HG02981 (cell line): ENCODE measurements around the gene GYPC.

Source experiments
- ATAC-seq: cut with Tn5 transposase; IDR thresholded peaks from one replicate; pipeline ENCODE4 v1.9.1; 2021; ENCODE audit warnings: mild to moderate bottlenecking, moderate library complexity; ENCODE audit not compliant: unreplicated experiment

Gene GYPC

DNA sequence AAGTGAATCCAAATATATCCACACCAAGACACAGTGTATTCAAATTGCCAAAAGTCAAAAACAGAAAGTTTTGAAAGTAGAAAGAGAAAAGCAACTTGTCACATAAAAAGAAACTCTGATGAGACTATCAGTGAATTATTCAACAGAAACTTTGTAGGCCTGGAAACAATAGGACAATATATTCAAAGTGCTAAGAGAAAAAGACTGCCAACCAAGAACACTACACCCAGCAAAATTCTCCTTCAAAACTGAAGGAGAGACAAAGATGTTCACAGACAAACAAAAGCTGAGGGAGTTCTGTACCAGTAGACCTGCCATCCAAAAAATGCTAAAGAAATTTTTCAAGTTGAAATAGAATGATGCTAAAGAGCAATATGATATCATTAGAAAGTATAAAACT, 69.6 kb downstream of the GYPC start:
- no peak for ATAC-seq

DNA sequence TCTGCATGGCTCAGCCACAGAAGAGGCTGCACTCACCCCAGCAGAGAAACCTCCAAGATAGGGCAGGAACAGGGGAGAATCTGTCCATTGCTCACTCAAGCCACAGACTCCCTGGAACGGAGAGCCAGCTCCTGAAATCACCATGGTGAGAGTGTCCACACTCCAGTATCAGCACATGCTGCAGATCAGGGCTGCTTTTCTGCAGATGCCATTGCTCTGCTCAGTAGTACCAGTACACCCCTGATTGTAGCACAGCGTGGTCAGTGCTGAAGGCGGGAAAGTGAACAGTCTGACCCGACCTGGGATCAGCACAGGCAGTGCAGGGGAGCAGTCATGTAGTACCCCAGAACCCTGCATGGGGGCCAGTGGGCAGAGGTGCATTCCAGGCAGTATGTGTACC, 73.9 kb downstream of the GYPC start:
- ATAC-seq = no peak

DNA sequence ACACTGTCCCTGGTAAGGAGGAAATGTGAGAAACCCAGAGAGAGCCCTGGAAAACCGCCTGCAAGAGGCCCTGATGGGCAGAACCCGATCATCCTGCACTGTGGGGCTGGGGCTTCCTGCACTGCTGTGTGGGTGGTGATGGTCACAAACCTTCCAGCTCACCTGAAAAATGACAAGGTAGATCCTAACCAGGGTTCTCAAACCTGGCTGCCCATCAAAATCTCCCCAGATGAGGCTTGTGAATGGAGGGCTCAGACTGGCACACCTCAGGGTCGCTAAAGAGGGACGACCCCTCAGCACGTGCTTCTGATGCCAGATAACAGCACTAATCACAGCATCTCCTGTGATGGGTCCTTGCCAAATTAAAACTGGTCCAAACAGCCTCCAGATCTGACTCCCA, 74.7 kb downstream of the GYPC start:
- ATAC-seq = no peak

DNA sequence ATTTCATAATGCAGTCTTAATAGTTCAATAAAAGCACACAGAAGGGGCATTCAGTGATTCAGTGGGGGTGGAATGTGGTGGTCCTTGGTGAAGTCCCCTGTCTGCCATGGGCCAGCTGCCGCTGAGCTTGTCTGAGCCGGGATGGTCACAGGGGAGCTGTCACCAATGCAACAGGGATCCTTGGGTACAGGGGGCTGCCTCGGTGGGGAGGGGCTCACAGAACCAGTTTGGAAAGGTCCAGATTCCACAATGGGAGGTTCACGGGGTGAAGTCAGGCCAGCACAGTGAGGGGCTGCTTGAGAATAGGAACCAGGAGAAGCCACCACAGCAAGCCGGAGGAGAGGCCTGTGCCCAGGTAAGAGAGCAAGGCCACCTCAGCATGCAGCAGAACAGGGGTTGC, 75.4 kb downstream of the GYPC start:
- ATAC-seq = no peak

DNA sequence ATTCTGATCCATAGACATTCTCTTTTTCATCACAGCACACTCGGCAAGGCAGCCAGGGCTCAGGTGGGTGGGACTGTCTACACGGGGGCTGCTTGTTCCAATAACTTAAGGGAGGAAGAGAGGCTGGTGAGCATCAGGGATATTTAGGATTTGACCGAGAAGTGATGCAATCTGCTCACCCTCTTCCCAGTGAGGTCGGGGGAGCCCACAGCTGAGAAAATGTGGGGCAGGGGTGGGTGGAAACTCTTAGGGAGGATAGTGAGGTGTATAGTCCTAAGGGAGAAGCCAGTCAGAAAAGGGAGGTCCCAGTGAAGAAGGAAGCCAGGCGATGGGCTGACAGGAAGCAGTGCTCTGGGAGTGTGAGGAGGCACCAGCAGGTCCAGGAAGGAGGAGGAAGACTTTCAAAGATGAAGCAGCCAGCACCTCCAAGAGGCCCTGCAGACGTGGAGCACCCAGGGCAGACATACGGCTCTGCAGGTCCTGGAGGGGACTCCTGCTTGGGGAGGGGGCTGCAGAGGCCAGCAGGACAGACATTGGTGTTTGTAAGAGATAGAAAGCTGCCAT, 76.8 kb downstream of the GYPC start:
- no peak for ATAC-seq

DNA sequence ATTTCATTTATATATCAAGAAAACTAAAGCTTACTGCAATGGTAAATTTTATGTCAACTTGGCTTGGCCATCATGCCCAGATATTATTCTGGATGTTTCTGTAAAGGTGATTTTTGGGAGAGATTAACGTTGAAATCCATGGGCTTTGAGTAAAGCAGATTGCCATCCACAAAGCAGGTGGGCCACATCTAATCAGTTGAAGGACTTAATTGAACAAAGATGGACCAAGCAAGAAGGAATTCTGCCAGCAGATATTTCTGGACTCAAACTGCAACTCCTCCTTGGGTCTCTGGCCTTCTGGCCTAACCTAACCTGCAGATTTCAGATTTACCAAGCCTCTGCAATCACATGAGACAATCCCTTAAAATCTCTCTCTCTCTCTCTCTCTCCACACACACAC, 77.8 kb downstream of the GYPC start:
- ATAC-seq = no peak

DNA sequence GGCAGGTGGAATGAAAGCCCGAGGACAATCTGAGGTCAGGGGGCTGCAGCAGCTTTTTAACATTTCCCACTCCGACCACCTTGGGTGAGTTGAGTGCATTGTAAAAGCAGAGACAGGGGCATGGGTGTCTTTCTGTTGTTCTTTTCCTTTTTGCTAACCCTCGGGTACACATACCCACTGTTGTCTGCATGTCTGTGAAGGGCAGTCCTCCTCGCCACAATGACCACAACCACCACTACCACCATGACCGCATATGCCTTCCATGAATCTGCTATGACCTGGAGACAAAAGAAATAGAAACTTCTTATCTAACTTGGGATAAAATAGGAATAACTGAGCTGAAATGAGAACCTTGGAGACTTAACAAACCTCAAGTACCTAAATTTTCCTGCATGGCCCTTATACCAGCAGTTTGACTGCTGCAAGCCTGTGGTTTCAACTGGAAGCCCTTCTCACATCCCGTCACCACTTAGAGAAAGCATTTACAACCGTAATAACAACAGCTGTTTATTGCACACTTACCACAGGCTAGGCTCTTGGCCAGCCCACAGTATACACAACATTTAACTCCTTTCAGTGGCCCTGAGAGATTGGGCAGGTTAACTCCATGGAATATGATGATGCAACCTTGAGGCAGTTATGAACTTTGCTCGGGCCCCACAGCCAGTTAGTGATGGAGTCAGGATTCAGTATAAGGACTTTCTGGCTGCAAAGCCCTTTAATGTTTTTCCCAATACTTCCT, 80.3 kb downstream of the GYPC start:
- ATAC-seq = no peak

DNA sequence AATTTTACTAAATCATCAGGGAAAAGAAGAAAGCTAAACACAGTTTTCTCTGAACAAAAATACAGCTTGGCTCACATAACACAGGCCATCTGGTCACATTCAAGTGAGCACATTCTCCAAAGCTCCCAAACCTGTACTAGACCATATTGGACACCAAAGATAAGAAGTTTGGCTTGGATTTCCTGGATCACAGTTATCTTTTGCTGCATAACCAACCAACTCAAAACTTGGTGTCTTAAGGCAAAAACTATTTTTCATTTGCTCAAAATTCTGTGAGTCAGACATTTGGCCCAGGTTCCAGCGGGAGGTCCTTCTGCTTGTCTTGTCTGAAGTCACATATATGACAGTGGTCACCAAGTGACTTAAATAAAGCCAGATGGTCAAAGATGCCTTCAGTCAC, 83.2 kb downstream of the GYPC start:
- ATAC-seq = no peak

DNA sequence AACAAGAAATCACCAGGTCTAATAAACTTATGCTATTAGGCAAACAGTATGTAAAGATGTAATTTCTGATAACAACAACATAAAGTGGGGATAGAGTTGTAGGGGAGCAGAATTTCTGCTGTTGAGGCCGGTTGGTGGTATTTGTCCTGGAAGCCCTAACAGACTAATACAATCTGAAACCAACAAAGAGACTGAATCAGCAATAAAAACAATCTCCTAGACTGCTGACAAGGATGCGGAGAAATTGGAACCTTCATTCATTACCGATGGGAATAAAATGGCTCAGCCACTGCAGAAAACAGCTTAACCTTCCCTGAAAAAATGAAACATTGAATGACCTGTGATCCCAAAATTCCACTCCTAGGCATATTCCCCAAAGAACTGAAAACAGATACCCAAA, 88.7 kb downstream of the GYPC start:
- no peak for ATAC-seq
